Aorta (tissue), 4 donors: ENCODE data around the gene PSMB8. TPM values are rescaled to one million over a fixed set of nuclear protein-coding genes. Genes with fewer than 3 reads are reported as not detected.

Experiments used
- polyA plus RNA-seq, 2 donors: library from polyadenylated mRNA; stranded (reverse); fragments of 200-250 nt; gene quantifications; one replicate each; pipeline ENCODE4 v1.2.3, GENCODE V29; 2013
- total RNA-seq, 2 donors: library from RNA; stranded (reverse); fragmentation: NEBNext Ultra II Directional; extraction: Animal tissue kit (Norgen Biotek cat#: 25700); gene quantifications; one replicate each; pipeline ENCODE4 v1.2.1, GENCODE V29; 2021
- donor health status: healthy with polysubstance abuse.
- donor health status: Bipolar disorder and iron deficiency.
- donor health status: DM: no; HTN: no; CAD: no.
- donor health status: DM: yes; HTN: yes; CAD: no.

The PSMB8 gene
- total and polyA plus RNA-seq, 4 donors: 40.8 to 69.7 (median 59.0) TPM

Other genes starting within 250 kb of the PSMB8 start
- 10 to 100 TPM; 27.0 to 46.2 TPM for gene HLA-DQA1, start 206.6 kb downstream of the PSMB8 start, total RNA-seq
- gene HLA-DQA1, start 206.6 kb downstream of the PSMB8 start, polyA plus RNA-seq: 10 to 100 TPM in 1 of 2 donors, 1 to 10 TPM in 1; 9.3 to 38.4 TPM
- gene HLA-DQB1, start 177.4 kb downstream of the PSMB8 start, total RNA-seq: 10 to 100 TPM; 35.9 to 43.4 TPM
- 10 to 100 TPM; 10.8 to 28.5 TPM for gene HLA-DQB1, start 177.4 kb downstream of the PSMB8 start, polyA plus RNA-seq
- 10 to 100 TPM in 1 of 2 donors, 1 to 10 TPM in 1; 2.2 to 18.5 TPM for gene HLA-DQA2, start 102.7 kb downstream of the PSMB8 start, total RNA-seq
- gene HLA-DQA2, start 102.7 kb downstream of the PSMB8 start, polyA plus RNA-seq: not detected
- 10 to 100 TPM in 1 of 2 donors, 1 to 10 TPM in 1; 2.3 to 18.1 TPM for gene HLA-DQB2, start 80.5 kb downstream of the PSMB8 start, total RNA-seq
- not detected for gene HLA-DQB2, start 80.5 kb downstream of the PSMB8 start, polyA plus RNA-seq
- gene HLA-DOB, start 27.0 kb downstream of the PSMB8 start, total RNA-seq: 1 to 10 TPM in 1 of 2 donors, under 1 TPM in 1; 0.62 to 2.8 TPM
- gene HLA-DOB, start 27.0 kb downstream of the PSMB8 start, polyA plus RNA-seq: under 1 TPM in 1 of 2 donors, not detected in 1; 0.26 TPM
- 10 to 100 TPM; 26.5 to 48.1 TPM for gene TAP2, start 5.3 kb downstream of the PSMB8 start, total RNA-seq
- gene TAP2, start 5.3 kb downstream of the PSMB8 start, polyA plus RNA-seq: 10 to 100 TPM in 1 of 2 donors, 1 to 10 TPM in 1; 2.5 to 25.6 TPM
- 10 to 100 TPM; 39.4 to 42.1 TPM for gene TAP1, start 9.7 kb upstream of the PSMB8 start, total RNA-seq
- 10 to 100 TPM; 14.4 to 48.3 TPM for gene TAP1, start 9.7 kb upstream of the PSMB8 start, polyA plus RNA-seq
- gene PSMB9, start 10.1 kb upstream of the PSMB8 start, total RNA-seq: 10 to 100 TPM; 24.9 to 42.8 TPM
- 10 to 100 TPM; 27.9 to 38.8 TPM for gene PSMB9, start 10.1 kb upstream of the PSMB8 start, polyA plus RNA-seq
- gene HLA-DMB, start 97.0 kb upstream of the PSMB8 start, total RNA-seq: 10 to 100 TPM; 20.1 to 73.1 TPM
- 10 to 100 TPM in 1 of 2 donors, 1 to 10 TPM in 1; 3.6 to 35.7 TPM for gene HLA-DMB, start 97.0 kb upstream of the PSMB8 start, polyA plus RNA-seq
- 100 to 1,000 TPM in 1 of 2 donors, 10 to 100 TPM in 1; 36.9 to 109 TPM for gene HLA-DMA, start 109.0 kb upstream of the PSMB8 start, total RNA-seq
- 10 to 100 TPM in 1 of 2 donors, 1 to 10 TPM in 1; 9.8 to 33.3 TPM for gene HLA-DMA, start 109.0 kb upstream of the PSMB8 start, polyA plus RNA-seq
- 100 to 1,000 TPM; 166 to 181 TPM for gene BRD2, start 124.5 kb upstream of the PSMB8 start, total RNA-seq
- gene BRD2, start 124.5 kb upstream of the PSMB8 start, polyA plus RNA-seq: 100 to 1,000 TPM in 1 of 2 donors, 10 to 100 TPM in 1; 71.0 to 145 TPM
- 10 to 100 TPM; 10.4 to 16.7 TPM for gene HLA-DOA, start 165.5 kb upstream of the PSMB8 start, total RNA-seq
- gene HLA-DOA, start 165.5 kb upstream of the PSMB8 start, polyA plus RNA-seq: 1 to 10 TPM in 1 of 2 donors, under 1 TPM in 1; 0.28 to 2.8 TPM
- 100 to 1,000 TPM; 122 to 203 TPM for gene HLA-DPA1, start 229.6 kb upstream of the PSMB8 start, total RNA-seq
- 10 to 100 TPM; 18.6 to 74.9 TPM for gene HLA-DPA1, start 229.6 kb upstream of the PSMB8 start, polyA plus RNA-seq
- 100 to 1,000 TPM in 1 of 2 donors, 10 to 100 TPM in 1; 98.9 to 215 TPM for gene HLA-DPB1, start 231.9 kb upstream of the PSMB8 start, total RNA-seq
- gene HLA-DPB1, start 231.9 kb upstream of the PSMB8 start, polyA plus RNA-seq: 100 to 1,000 TPM in 1 of 2 donors, 10 to 100 TPM in 1; 45.4 to 113 TPM